IMR-90 (cell line): ENCODE data around the gene MAN1A2. TPM values are rescaled to one million over a fixed set of nuclear protein-coding genes. Genes with fewer than 3 reads are reported as not detected.

ENCODE experiments used
- ATAC-seq: fragments of 200-7000 bp; cut with Tn5 transposase; 2 replicates; pipeline ENCODE4 v1.9.1; 2020; ENCODE audit warnings: low read depth, mild to moderate bottlenecking, moderate library complexity
- BruUV-seq: library from RNA; stranded (reverse); fragments of 400-500 nt; replicated peaks from 2 replicates; lab custom pipeline; 2021; lab: Mats Ljungman, UMichigan
- CTCF ChIA-PET: fragments of 300-600 bp; formaldehyde crosslinking; extraction: SDS; loops from one replicate; lab custom pipeline; 2021; ENCODE audit warnings: antibody characterized with exemption; lab: Yijun Ruan, JAX
- POLR2A ChIA-PET: fragments of 300-600 bp; sonication (Branson Sonifier 250); formaldehyde crosslinking; loops from one replicate; lab custom pipeline; 2022; ENCODE audit warnings: antibody characterized with exemption; ENCODE audit not compliant: unreplicated experiment; lab: Charles Lee
- DNase-seq: peaks from one replicate; pipeline ENCODE4 v3.0.0; 2013
- H2AFZ ChIP-seq: replicated peaks from 2 replicates; pipeline ENCODE3; 2013; ENCODE audit warnings: low read length, mild to moderate bottlenecking; ENCODE audit not compliant: poor library complexity
- H2AK5ac ChIP-seq: 2 replicates; pipeline ENCODE4 v1.6.1; 2013; ENCODE audit warnings: low read depth, low read length, inconsistent platforms
- H2AK9ac ChIP-seq: replicated peaks from 2 replicates; pipeline ENCODE3; 2013; ENCODE audit warnings: mild to moderate bottlenecking, low read depth, low read length, moderate library complexity; ENCODE audit not compliant: poor library complexity
- H2BK120ac ChIP-seq: 2 replicates; pipeline ENCODE4 v1.6.1; 2013; ENCODE audit warnings: low read depth, low read length, inconsistent platforms
- H2BK15ac ChIP-seq: 3 replicates; pipeline ENCODE4 v1.6.1; 2013; ENCODE audit warnings: low read depth, low read length, inconsistent platforms
- H2BK20ac ChIP-seq: 2 replicates; pipeline ENCODE4 v1.6.1; 2013; ENCODE audit warnings: low read depth, mild to moderate bottlenecking, inconsistent platforms, low read length, moderate library complexity
- H2BK5ac ChIP-seq: 2 replicates; pipeline ENCODE4 v1.6.1; 2013; ENCODE audit warnings: mild to moderate bottlenecking, low read depth, low read length, inconsistent platforms; ENCODE audit not compliant: poor library complexity, severe bottlenecking
- H3K14ac ChIP-seq: replicated peaks from 2 replicates; pipeline ENCODE4 v1.6.1; 2013; ENCODE audit warnings: low read depth, low read length, inconsistent platforms
- H3K18ac ChIP-seq: 2 replicates; pipeline ENCODE4 v1.6.1; 2013; ENCODE audit warnings: low read depth, low read length, control low read depth
- H3K23ac ChIP-seq: 2 replicates; pipeline ENCODE4 v1.6.1; 2013; ENCODE audit warnings: low read depth, low read length, inconsistent platforms
- H3K27ac ChIP-seq: 2 replicates; pipeline ENCODE4 v1.5.1; 2013; ENCODE audit warnings: mild to moderate bottlenecking, control low read depth, low read length; ENCODE audit not compliant: insufficient read depth
- H3K27me3 ChIP-seq: 2 replicates; pipeline ENCODE4 v1.6.1; 2013; ENCODE audit warnings: low read length; ENCODE audit not compliant: control insufficient read depth, insufficient read depth
- H3K36me3 ChIP-seq: 2 replicates; pipeline ENCODE4 v1.6.1; 2013; ENCODE audit warnings: low read length, mixed read lengths; ENCODE audit not compliant: control insufficient read depth, insufficient read depth
- H3K4ac ChIP-seq: 2 replicates; pipeline ENCODE4 v1.6.1; 2013; ENCODE audit warnings: low read depth, low read length, inconsistent platforms
- H3K4me1 ChIP-seq: 2 replicates; pipeline ENCODE4 v1.6.1; 2013; ENCODE audit warnings: low read length, mixed read lengths; ENCODE audit not compliant: control insufficient read depth, insufficient read depth
- H3K4me2 ChIP-seq: 2 replicates; pipeline ENCODE4 v1.6.1; 2013; ENCODE audit warnings: low read depth, mild to moderate bottlenecking, control low read depth, low read length, moderate library complexity
- H3K4me3 ChIP-seq: 2 replicates; pipeline ENCODE4 v1.5.1; 2013; ENCODE audit warnings: low read depth, mild to moderate bottlenecking, control low read depth, low read length, moderate library complexity; ENCODE audit not compliant: insufficient read depth
- H3K56ac ChIP-seq: 2 replicates; pipeline ENCODE4 v1.6.1; 2013; ENCODE audit warnings: low read length, inconsistent platforms; ENCODE audit not compliant: insufficient read depth; ENCODE audit errors: extremely low read depth
- H3K79me1 ChIP-seq, 2 experiments: 2 replicates each; pipeline ENCODE4 v1.6.1; 2013; ENCODE audit warnings: low read length in 2 of 2, inconsistent platforms in 1 of 2, low read depth in 1 of 2
- H3K9ac ChIP-seq: 2 replicates; pipeline ENCODE4 v1.6.1; 2013; ENCODE audit warnings: low read depth, low read length, control low read depth
- H3K9me1 ChIP-seq: 2 replicates; pipeline ENCODE4 v1.6.1; 2013; ENCODE audit warnings: low read length, inconsistent platforms; ENCODE audit not compliant: insufficient read depth
- H3K9me3 ChIP-seq: 2 replicates; pipeline ENCODE4 v1.6.1; 2013; ENCODE audit warnings: low read length; ENCODE audit not compliant: control insufficient read depth, insufficient read depth
- H4K20me1 ChIP-seq: 2 replicates; pipeline ENCODE4 v1.6.1; 2013; ENCODE audit warnings: low read length, inconsistent platforms; ENCODE audit not compliant: insufficient read depth
- H4K5ac ChIP-seq: 2 replicates; pipeline ENCODE4 v1.6.1; 2013; ENCODE audit warnings: mild to moderate bottlenecking, low read depth, low read length, control low read depth
- H4K8ac ChIP-seq, 2 experiments: 2 replicates each; pipeline ENCODE4 v1.6.1; 2013; ENCODE audit warnings: low read depth in 2 of 2, low read length in 2 of 2, control low read depth in 1 of 2, inconsistent platforms in 1 of 2
- H4K91ac ChIP-seq: 2 replicates; pipeline ENCODE4 v1.6.1; 2013; ENCODE audit warnings: low read depth, low read length, inconsistent platforms; ENCODE audit not compliant: insufficient read depth
- BHLHE40 ChIP-seq: fragments of 150-350 bp; IDR thresholded peaks from 2 replicates; pipeline ENCODE4 v1.6.1; 2016; ENCODE audit warnings: mild to moderate bottlenecking, low read depth, low read length
- CEBPB ChIP-seq: IDR thresholded peaks from 2 replicates; pipeline ENCODE4 v1.6.1; 2012; ENCODE audit warnings: low read depth, low read length, improper control_type of control experiment
- FOS ChIP-seq: fragments of 150-350 bp; IDR thresholded peaks from 2 replicates; pipeline ENCODE4 v1.6.1; 2016; ENCODE audit warnings: low read depth, low read length
- MXI1 ChIP-seq: IDR thresholded peaks from 2 replicates; pipeline ENCODE4 v1.6.1; 2012; ENCODE audit warnings: low read depth, mild to moderate bottlenecking, low read length, moderate library complexity, borderline replicate concordance
- POLR2A ChIP-seq: IDR thresholded peaks from 2 replicates; pipeline ENCODE4 v1.6.1; 2012; ENCODE audit warnings: mild to moderate bottlenecking, low read depth, low read length
- RCOR1 ChIP-seq: IDR thresholded peaks from 2 replicates; pipeline ENCODE4 v1.6.1; 2012; ENCODE audit warnings: mild to moderate bottlenecking, low read length, improper control_type of control experiment; ENCODE audit not compliant: insufficient replicate concordance
- SMC3 ChIP-seq: fragments of 150-350 bp; IDR thresholded peaks from 2 replicates; pipeline ENCODE4 v1.6.1; 2016; ENCODE audit warnings: low read depth, mild to moderate bottlenecking, antibody characterized with exemption, low read length, moderate library complexity
- WGBS, 2 experiments: methylation state at CpG; one replicate each; pipeline versions ENCODE4 v1.1.5 to v1.1.7; 2013; ENCODE audit warnings: missing lambda C conversion rate in 2 of 2; ENCODE audit not compliant: insufficient read length in 1 of 2; ENCODE audit errors: extremely low coverage in 2 of 2; 5-methylcytosine and 5-hydroxymethylcytosine counted together
- dilution Hi-C: fragments of 300-500 bp; cut with HindIII; formaldehyde crosslinking; loops from one replicate; pipeline ENCODE4 v1.14.3; 2018; ENCODE audit warnings: low sequenced_read_pairs; ENCODE audit not compliant: unreplicated experiment
- in situ Hi-C: fragments of 300-500 bp; cut with MboI; formaldehyde crosslinking; loops from 3 replicates; pipeline ENCODE4 v1.14.3; 2019; ENCODE audit warnings: low sequenced_read_pairs, inconsistent platforms, mixed read lengths
- intact Hi-C: fragments of 100-400 bp; cut with micrococcal nuclease; formaldehyde crosslinking; loops from 2 replicates; pipeline ENCODE4 v1.10.0; 2022
- polyA plus RNA-seq, 3 experiments: library from polyadenylated mRNA; depleted of rRNA; stranded (reverse); fragments of >200 nt; gene quantifications; 2 replicates each; pipeline ENCODE4 v1.2.3, GENCODE V29; 2012; ENCODE audit warnings: low replicate concordance in 1 of 3
- total RNA-seq: library from RNA; depleted of rRNA; stranded (reverse); fragments of >200 nt; gene quantifications from 2 replicates; pipeline ENCODE4 v1.2.3, GENCODE V29; 2012
- TF ChIP-seq, protein P1 (sequence below): conservative IDR thresholded peaks from 2 replicates; pipeline ENCODE4 v1.5.1; 2012; ENCODE audit warnings: mild to moderate bottlenecking, low read depth, low read length, improper control_type of control experiment
- TF ChIP-seq, protein P2 (sequence below): fragments of 150-350 bp; IDR thresholded peaks from 2 replicates; pipeline ENCODE4 v1.6.1; 2016; ENCODE audit warnings: low read depth, mild to moderate bottlenecking, low read length, moderate library complexity, borderline replicate concordance

The MAN1A2 gene
- total and polyA plus RNA-seq, 2 of the 4 experiments (the other 2 are of a cell fraction) = 12.4 to 29.4 TPM

DNA sequence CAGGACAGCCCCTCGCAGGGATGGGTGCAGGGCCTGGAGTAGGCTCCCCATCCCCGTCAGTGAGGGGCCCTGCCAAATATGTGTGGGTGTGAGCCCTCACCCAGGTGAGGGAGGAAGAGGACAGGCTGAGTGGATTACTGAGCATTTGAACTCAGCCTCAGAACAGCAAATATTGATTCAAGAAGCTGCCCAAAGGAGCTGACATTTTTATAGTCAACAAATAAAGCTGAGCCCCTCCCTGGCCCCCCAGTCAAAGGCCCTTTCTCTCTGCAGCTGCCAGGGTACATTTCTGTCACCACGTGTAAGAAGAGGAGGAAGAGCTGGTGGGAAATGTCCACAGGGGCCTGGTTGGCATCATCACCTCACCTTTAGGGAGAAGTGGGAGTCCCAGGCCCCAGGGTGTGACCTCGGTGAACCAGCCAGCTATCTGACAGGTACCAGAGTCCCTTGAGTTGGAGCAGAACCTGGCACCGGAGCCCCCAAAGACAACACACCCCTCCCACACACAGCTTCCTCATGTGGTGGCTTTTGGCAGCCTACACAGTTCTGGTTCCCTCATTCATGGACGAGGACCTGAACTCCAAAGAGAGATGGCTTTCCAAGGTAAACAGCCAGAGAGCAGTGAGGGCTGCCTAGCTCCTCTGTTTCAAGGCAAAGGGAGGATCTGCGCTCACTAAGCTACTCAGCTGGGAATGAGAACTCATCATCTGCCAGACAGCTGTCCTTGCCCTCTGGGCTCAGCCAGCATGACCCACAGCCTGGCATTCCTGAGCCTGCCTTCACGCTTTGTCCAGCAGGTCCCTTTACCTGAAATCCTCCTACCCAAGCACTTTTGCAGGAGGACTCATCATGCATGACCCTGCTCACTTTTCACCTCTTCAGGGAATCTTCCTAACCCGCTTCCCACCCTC lies 195.6 kb downstream of the MAN1A2 start:
- H2AK9ac ChIP-seq = no peak overlapping the region
- intact Hi-C loops (no loop called here), dilution Hi-C loops (no loop called here), in situ Hi-C loops (no loop called here)
- no peak overlapping the region for H4K5ac ChIP-seq
- no peak for ATAC-seq
- no peak overlapping the region for H3K9ac ChIP-seq
- H2AFZ ChIP-seq = no peak overlapping the region
- H4K91ac ChIP-seq = no peak overlapping the region
- H3K36me3 ChIP-seq = no peaks in the 10 kb centered on the region
- H3K4me1 ChIP-seq = no peaks in the 10 kb centered on the region
- no peak overlapping the region for H2BK20ac ChIP-seq
- H3K18ac ChIP-seq = no peak overlapping the region
- peaks cover 2% of the 10 kb centered on the region for H3K9me3 ChIP-seq
- H3K14ac ChIP-seq = no peak overlapping the region
- H3K23ac ChIP-seq = no peak overlapping the region
- CTCF ChIA-PET = no interaction called here
- no peak overlapping the region for H2BK5ac ChIP-seq
- no peak for DNase-seq
- H3K9me1 ChIP-seq = no peaks in the 10 kb centered on the region
- no TSS peak for BruUV-seq
- POLR2A ChIA-PET = no interaction called here
- TF ChIP-seq SMC3 (no peak), FOS (no peak), BHLHE40 (no peak), RCOR1 (no peak), CEBPB (no peak), MXI1 (no peak), POLR2A (no peak)
- TF ChIP-seq, protein P1, sequence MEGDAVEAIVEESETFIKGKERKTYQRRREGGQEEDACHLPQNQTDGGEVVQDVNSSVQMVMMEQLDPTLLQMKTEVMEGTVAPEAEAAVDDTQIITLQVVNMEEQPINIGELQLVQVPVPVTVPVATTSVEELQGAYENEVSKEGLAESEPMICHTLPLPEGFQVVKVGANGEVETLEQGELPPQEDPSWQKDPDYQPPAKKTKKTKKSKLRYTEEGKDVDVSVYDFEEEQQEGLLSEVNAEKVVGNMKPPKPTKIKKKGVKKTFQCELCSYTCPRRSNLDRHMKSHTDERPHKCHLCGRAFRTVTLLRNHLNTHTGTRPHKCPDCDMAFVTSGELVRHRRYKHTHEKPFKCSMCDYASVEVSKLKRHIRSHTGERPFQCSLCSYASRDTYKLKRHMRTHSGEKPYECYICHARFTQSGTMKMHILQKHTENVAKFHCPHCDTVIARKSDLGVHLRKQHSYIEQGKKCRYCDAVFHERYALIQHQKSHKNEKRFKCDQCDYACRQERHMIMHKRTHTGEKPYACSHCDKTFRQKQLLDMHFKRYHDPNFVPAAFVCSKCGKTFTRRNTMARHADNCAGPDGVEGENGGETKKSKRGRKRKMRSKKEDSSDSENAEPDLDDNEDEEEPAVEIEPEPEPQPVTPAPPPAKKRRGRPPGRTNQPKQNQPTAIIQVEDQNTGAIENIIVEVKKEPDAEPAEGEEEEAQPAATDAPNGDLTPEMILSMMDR = no peak
- TF ChIP-seq, protein P2, sequence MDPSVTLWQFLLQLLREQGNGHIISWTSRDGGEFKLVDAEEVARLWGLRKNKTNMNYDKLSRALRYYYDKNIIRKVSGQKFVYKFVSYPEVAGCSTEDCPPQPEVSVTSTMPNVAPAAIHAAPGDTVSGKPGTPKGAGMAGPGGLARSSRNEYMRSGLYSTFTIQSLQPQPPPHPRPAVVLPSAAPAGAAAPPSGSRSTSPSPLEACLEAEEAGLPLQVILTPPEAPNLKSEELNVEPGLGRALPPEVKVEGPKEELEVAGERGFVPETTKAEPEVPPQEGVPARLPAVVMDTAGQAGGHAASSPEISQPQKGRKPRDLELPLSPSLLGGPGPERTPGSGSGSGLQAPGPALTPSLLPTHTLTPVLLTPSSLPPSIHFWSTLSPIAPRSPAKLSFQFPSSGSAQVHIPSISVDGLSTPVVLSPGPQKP = no peak
- no peaks in the 10 kb centered on the region for H4K20me1 ChIP-seq
- no peaks in the 10 kb centered on the region for H3K79me1 ChIP-seq
- H2BK120ac ChIP-seq = no peak overlapping the region
- no peak overlapping the region for H2AK5ac ChIP-seq
- H3K4me3 ChIP-seq = no peak overlapping the region
- no peak overlapping the region for H3K56ac ChIP-seq
- H3K27ac ChIP-seq = no peak overlapping the region
- H2BK15ac ChIP-seq = no peak overlapping the region
- H3K27me3 ChIP-seq = peaks cover 17% of the 10 kb centered on the region
- no peak overlapping the region for H4K8ac ChIP-seq
- 38% methylated on average over 3 of the region's 9 CpGs; no CpG with 5 or more reads in 1 of the 2 experiments for WGBS, 2 experiments
- no peak overlapping the region for H3K4me2 ChIP-seq
- H3K4ac ChIP-seq = no peak overlapping the region
